GM12865 (cell line): ENCODE data around the gene ZCCHC24.
A peak's percentile ranks its signal among the peaks of the same experiment; 100 is the strongest.

Experiments used
- DNase-seq: peaks from one replicate; pipeline ENCODE4 v3.0.0; 2010; ENCODE audit warnings: low read depth
- H3K4me3 ChIP-seq: 2 replicates; pipeline ENCODE4 v1.5.1; 2011; ENCODE audit warnings: mild to moderate bottlenecking, low read depth, low read length, control low read depth
- TF ChIP-seq, protein P1 (sequence below): IDR thresholded peaks from 2 replicates; pipeline ENCODE4 v1.5.1; 2011; ENCODE audit warnings: low read length, control low read depth, low read depth, inconsistent platforms; ENCODE audit not compliant: insufficient read depth; ENCODE audit errors: missing control alignments

The ZCCHC24 gene

DNA sequence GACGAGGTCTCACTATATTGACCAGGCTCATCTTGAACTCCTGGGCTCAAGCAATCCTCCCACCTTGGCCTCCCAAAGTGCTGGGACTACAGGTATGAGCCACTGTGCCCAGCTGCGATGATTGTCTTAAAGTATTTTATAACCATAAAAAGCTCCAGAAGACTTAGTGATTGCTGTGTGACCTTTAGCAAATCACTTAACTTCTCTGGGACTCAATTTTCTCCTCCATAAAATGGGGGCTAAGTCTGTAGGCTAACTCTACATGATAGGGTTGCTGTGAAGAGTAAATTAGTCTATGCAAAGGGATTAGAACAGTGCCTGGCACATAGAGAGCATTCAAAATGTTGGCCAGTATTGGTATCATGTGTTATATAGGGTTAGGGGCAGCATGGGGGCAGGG lies 55.4 kb downstream of the ZCCHC24 start:
- no peak for DNase-seq
- no peak overlapping the region for H3K4me3 ChIP-seq
- TF ChIP-seq, protein P1, sequence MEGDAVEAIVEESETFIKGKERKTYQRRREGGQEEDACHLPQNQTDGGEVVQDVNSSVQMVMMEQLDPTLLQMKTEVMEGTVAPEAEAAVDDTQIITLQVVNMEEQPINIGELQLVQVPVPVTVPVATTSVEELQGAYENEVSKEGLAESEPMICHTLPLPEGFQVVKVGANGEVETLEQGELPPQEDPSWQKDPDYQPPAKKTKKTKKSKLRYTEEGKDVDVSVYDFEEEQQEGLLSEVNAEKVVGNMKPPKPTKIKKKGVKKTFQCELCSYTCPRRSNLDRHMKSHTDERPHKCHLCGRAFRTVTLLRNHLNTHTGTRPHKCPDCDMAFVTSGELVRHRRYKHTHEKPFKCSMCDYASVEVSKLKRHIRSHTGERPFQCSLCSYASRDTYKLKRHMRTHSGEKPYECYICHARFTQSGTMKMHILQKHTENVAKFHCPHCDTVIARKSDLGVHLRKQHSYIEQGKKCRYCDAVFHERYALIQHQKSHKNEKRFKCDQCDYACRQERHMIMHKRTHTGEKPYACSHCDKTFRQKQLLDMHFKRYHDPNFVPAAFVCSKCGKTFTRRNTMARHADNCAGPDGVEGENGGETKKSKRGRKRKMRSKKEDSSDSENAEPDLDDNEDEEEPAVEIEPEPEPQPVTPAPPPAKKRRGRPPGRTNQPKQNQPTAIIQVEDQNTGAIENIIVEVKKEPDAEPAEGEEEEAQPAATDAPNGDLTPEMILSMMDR = no peak

DNA sequence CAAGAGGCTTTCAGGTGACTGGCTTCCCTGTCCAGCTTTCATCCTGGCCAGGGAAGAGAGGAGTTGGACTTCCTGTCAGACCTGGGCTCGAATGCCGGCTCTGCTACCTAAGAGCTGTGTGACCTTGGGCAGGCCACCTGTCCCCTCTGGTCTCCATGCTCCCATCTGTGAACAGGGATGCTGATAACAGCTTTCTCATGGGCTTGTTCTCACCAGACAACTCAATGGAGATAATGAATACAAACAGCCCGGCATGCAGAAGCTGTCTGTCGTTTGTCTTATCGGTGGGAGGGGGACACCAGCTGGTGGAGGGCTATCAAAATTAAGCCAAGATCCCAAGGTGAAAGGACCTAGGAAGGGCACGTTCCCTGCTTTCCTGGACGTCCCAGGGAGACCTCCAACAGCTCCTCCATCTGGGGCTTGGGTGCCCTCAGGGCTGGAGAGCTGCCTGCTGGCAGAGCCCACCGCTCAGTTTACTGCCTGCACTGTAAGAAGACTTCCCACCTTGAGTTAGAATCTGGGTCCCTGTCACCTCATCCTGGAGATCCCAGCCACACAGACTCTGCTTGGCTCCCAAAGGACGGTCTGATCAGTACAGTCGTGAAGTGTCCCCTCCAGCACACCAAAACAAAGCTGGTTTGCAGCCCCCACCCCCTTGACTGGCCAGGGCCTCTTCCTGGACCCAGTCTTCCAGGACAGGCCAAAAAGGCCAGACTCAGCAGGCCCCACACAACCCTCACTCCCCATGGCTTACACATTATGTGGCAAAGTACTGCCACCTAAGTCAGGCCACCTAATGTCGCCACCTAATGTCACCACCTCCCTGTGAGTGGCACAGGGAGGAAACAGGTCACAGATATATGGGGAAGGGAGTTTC lies 57.2 kb downstream of the ZCCHC24 start:
- peak; percentile 36 for DNase-seq
- H3K4me3 ChIP-seq = no peak overlapping the region
- TF ChIP-seq, protein P1 = no peak

DNA sequence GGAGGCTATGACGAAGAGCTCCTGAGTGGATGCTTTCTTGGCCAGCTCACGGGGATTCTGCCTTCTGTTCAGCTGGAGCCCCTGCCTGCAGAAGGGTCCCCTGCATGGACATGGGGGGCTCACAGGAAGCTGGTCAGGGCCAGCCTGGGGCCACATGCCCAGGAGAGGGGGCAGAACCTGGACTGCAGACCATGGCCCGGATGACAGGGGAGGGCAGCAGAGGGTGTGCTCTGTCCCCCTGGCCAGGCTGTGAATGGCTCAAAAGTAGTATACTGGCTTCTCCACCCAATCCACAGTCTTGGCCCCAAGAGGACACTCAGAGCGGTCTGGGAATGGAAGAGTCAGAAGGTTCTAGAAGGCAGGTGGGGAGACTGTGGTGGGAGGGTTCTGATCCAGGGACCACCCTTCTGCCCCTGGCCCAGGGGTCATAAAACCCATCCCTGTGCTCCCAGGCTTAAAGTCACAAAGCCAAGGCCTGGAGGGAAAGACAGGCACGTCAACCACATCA lies 57.9 kb downstream of the ZCCHC24 start:
- H3K4me3 ChIP-seq = no peak overlapping the region
- no peak for DNase-seq
- TF ChIP-seq, protein P1 = no peak

DNA sequence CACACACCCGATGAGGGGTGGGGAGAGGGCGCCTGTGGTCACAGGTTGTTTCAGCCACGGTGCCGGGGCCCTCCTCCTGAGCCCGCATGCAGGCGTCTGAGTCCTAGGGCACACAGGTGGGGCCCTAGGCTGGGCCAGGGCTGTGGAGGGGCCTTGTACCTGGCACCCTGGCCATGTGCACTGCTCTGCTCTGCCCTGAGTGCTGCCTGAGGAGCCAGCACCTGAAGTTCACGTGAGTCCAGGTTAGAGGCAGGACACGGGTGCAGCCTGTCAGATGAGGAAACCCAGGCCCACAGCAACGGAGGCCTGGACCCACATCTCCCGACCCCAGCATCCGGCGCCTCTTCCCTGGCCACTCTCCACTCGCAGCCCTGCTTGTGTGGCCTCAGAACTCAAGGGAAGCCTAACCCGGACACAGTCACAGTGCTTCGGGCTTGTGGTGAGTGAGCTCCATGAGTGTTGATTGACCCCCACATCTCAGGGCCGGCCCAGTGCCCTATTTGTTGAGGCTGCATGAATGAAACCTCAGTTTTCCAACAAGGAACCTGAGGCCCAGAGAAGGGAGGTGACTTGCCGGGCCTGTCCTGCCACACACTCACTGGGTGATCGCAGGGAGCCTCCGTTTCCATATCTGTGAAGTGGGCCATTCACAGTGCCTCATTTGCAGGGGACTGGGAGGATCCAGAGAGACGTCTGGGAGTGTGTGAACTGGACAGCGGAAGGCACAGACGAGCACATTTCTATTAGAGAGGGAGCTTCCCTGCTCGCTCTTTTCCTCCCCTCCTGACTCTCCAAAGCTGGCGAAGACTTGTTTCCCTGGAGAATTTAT lies 58.6 kb downstream of the ZCCHC24 start:
- TF ChIP-seq, protein P1 = no peak
- DNase-seq = no peak
- H3K4me3 ChIP-seq = no peak overlapping the region

DNA sequence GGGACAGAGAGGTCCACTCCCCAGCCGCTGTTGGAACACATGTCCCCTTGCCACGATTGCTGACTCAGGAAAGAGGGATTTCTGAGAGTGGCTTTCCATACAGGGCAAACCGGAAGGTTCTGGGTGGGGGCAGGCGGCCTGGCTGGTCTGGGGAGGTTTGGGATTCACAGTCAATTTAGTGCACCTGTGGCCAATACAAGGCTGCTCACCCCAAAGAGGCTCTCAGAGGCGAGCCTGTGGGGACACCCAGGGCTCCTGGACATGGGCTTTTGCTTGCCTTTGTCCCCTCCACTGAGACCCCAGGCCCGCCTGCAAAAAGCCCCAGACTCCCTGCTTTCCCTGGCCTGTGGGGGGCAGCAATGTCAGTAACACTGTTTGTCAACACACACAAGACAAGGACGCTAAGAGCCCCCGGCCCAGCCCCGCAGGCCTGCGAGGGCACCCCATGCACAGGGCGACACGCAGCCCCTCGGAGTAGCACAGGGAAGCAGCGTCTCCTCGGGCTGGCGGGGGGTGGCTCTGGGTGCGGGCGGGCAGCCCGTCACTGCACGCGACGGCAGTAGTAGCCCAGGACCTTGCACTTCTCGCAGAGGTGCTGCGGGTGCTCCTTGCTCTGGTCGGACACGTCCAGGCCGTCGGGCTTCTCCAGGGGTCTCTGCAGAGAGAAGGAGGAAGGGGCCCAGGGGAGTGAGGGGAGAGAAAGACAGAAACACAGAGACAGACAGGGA lies 59.5 kb downstream of the ZCCHC24 start:
- H3K4me3 ChIP-seq = no peak overlapping the region
- DNase-seq = no peak
- TF ChIP-seq, protein P1 = no peak

DNA sequence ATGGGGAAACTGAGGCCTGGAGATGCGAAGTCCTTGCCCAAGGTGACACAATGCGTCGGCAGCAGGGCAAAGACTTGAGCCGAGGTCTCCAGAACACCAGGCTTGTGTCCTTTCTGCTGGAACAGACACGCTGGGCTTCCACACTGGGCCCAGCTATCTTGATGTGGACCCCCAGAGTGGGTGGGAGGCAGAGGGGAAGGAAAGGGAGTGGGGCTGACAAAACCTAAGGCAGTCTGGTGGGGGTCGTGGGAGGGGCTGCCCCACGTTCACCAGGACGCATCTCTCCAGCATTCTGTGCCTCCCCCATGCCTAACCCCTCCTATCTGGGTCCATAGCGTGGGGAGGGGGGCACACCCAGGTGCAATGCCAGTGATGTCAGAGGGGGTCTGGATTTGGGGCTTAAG lies 60.0 kb downstream of the ZCCHC24 start:
- H3K4me3 ChIP-seq = no peak overlapping the region
- TF ChIP-seq, protein P1 = no peak
- no peak for DNase-seq
